Tibial artery (tissue), 4 donors: ENCODE data around the gene KRT85.

Source experiments
- DNase-seq, 2 donors: peaks; one replicate each; pipeline ENCODE4 v3.0.0-alpha.2; 2019
- H3K27ac ChIP-seq, 2 donors: fragments of 200-600 bp; sonication (generic) in 1 of 2; 1 replicate in 1 of 2; 2 replicates in 1 of 2; pipeline ENCODE4 v1.5.1; 2018 to 2019; ENCODE audit warnings: mild to moderate bottlenecking in 1 of 2
- H3K27me3 ChIP-seq, 2 donors: fragments of 200-600 bp; sonication (generic) in 1 of 2; one replicate each; pipeline versions ENCODE4 v1.5.1 to v1.6.0; 2016 to 2019
- H3K36me3 ChIP-seq, 3 donors: fragments of 200-600 bp; sonication (generic) in 2 of 3; one replicate each; pipeline ENCODE4 v1.5.1; 2016 to 2019; ENCODE audit warnings: mild to moderate bottlenecking in 2 of 3
- H3K4me1 ChIP-seq, 4 donors: fragments of 200-600 bp; sonication (generic) in 2 of 4; 1 replicate in 3 of 4; 2 replicates in 1 of 4; pipeline ENCODE4 v1.5.1; 2016 to 2019
- H3K4me3 ChIP-seq, 2 donors: fragments of 200-600 bp; sonication (generic) in 1 of 2; 1 replicate in 1 of 2; 2 replicates in 1 of 2; pipeline ENCODE4 v1.5.1; 2018 to 2019; ENCODE audit warnings: mild to moderate bottlenecking in 2 of 2
- H3K9me3 ChIP-seq, 3 donors: fragments of 200-600 bp; sonication (generic) in 1 of 3; one replicate each; pipeline ENCODE4 v1.5.1; 2016 to 2019
- intact Hi-C: fragments of 100-400 bp; cut with DNase I; formaldehyde crosslinking; loops from one replicate; pipeline ENCODE4 v1.15.0; 2023; ENCODE audit warnings: low total_unique reads
- TF ChIP-seq, protein P1 (sequence below), 2 experiments: fragments of 200-600 bp in 1 of 2; fragments of 450-650 bp in 1 of 2; IDR thresholded peaks; one replicate each; pipeline ENCODE4 v1.5.1; 2017 to 2019; ENCODE audit warnings: antibody characterized with exemption in 2 of 2, mild to moderate bottlenecking in 1 of 2, moderate library complexity in 1 of 2

KRT85 gene

GRCh38 chr12:52370926-52371608, 3.8 kb upstream of the KRT85 start:
- H3K27ac ChIP-seq = peak overlapping the region; percentile 64 to 67
- peak; percentile 90 to 93 for DNase-seq

DNA sequence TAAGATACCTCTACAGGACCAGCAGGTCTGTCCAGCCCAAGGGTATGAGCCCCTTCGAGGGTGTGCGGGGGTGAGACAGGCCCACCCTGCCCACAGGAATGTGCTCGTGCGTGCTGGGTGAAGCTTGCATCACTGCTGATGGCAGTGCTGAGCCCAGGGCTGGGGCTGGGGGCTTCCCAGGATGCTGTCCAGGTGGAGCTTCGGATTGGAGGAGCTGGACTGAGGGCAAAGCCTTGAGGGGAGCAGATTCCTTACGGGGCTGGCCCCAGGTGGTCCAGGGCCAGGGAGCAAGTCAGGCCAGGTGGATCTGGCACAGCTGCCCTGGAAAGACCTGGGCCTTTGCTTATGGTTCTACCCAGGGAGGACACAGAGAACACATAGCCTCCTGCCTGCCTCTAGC, 2.5 kb upstream of the KRT85 start:
- TF ChIP-seq, protein P1, sequence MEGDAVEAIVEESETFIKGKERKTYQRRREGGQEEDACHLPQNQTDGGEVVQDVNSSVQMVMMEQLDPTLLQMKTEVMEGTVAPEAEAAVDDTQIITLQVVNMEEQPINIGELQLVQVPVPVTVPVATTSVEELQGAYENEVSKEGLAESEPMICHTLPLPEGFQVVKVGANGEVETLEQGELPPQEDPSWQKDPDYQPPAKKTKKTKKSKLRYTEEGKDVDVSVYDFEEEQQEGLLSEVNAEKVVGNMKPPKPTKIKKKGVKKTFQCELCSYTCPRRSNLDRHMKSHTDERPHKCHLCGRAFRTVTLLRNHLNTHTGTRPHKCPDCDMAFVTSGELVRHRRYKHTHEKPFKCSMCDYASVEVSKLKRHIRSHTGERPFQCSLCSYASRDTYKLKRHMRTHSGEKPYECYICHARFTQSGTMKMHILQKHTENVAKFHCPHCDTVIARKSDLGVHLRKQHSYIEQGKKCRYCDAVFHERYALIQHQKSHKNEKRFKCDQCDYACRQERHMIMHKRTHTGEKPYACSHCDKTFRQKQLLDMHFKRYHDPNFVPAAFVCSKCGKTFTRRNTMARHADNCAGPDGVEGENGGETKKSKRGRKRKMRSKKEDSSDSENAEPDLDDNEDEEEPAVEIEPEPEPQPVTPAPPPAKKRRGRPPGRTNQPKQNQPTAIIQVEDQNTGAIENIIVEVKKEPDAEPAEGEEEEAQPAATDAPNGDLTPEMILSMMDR (IDR thresholded peaks at IDR 0.05) = no peak
- H3K4me3 ChIP-seq = no peak overlapping the region
- no peaks in the 10 kb centered on the region for H3K36me3 ChIP-seq
- no peaks in the 10 kb centered on the region for H3K27me3 ChIP-seq
- H3K4me1 ChIP-seq = peaks cover 0 to 19% (median 11%) of the 10 kb centered on the region in 4 donors
- peak in 1 of 2 donors; percentile 50 for DNase-seq
- H3K27ac ChIP-seq = no peak overlapping the region
- no peaks in the 10 kb centered on the region for H3K9me3 ChIP-seq
- intact Hi-C loops = loop anchor here (2.0 to 10.0 kb wide), 2 partner anchors 509 to 605 kb away; no protein-coding TSS in a partner anchor

More at GRCh38 chr12:52370926-52371608, 3.8 kb upstream of the KRT85 start:
- no peaks in the 10 kb centered on the region for H3K9me3 ChIP-seq
- no peaks in the 10 kb centered on the region for H3K27me3 ChIP-seq
- intact Hi-C loops = loop anchor here (2.0 to 10.0 kb wide), 2 partner anchors 508 to 604 kb away; no protein-coding TSS in a partner anchor
- TF ChIP-seq, protein P1 (IDR thresholded peaks at IDR 0.05) = no peak
- H3K4me3 ChIP-seq = no peak overlapping the region
- peaks cover 0 to 19% (median 11%) of the 10 kb centered on the region in 4 donors for H3K4me1 ChIP-seq
- H3K36me3 ChIP-seq = no peaks in the 10 kb centered on the region

GRCh38 chr12:52369211-52369610, 1.9 kb upstream of the KRT85 start:
- TF ChIP-seq, protein P1 (IDR thresholded peaks at IDR 0.05) = no peak
- DNase-seq = peak in 1 of 2 donors; percentile 43
- Histone ChIP-seq H3K27me3 (no peaks in the 10 kb centered on the region), H3K4me1 (peaks cover 0 to 19% (median 11%) of the 10 kb centered on the region in 4 donors), H3K36me3 (no peaks in the 10 kb centered on the region), H3K9me3 (no peaks in the 10 kb centered on the region), H3K4me3 (no peak overlapping the region), H3K27ac (no peak overlapping the region)
- intact Hi-C loops = no loop called here

DNA sequence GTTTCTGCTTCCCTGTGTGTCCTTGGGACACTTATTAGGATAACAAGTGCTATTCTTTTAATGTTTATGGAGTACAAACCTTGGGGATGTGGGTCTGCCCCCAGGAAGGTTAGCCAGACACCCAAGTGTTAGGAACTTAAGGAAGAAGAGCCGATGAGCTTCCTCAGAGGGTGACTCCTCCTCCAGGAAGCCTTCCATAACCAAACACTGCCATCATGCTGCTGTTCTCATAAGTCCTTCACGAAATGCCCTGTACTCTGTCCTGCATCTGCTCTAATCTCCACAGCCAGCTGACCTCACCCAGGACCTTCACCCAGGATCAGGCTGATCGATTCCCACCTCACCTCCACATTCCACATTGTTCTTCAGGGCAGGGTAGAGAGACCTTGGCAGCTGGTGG, 1.2 kb upstream of the KRT85 start:
- Histone ChIP-seq H3K27ac (no peak overlapping the region), H3K9me3 (no peaks in the 10 kb centered on the region), H3K36me3 (no peaks in the 10 kb centered on the region), H3K4me3 (no peak overlapping the region), H3K4me1 (peaks cover 0 to 19% (median 11%) of the 10 kb centered on the region in 4 donors), H3K27me3 (no peaks in the 10 kb centered on the region)
- TF ChIP-seq, protein P1 (IDR thresholded peaks at IDR 0.05) = no peak
- intact Hi-C loops = no loop called here
- no peak for DNase-seq

- TF ChIP-seq, protein P1 (IDR thresholded peaks at IDR 0.05) = no peak
- H3K9me3 ChIP-seq = no peaks in the 10 kb centered on the region
- intact Hi-C loops = no loop called here
- no peaks in the 10 kb centered on the region for H3K27me3 ChIP-seq
- H3K4me3 ChIP-seq = no peak overlapping the region
- H3K27ac ChIP-seq = no peak overlapping the region
- no peaks in the 10 kb centered on the region for H3K36me3 ChIP-seq
- peaks cover 0 to 19% (median 11%) of the 10 kb centered on the region in 4 donors for H3K4me1 ChIP-seq
- peak in 1 of 2 donors; percentile 35 for DNase-seq
Observed at GRCh38 chr12:52367876-52368275, 595 bp upstream of the KRT85 start.
